ENCODE measurements around the gene CCPG1.

The CCPG1 gene

DNA sequence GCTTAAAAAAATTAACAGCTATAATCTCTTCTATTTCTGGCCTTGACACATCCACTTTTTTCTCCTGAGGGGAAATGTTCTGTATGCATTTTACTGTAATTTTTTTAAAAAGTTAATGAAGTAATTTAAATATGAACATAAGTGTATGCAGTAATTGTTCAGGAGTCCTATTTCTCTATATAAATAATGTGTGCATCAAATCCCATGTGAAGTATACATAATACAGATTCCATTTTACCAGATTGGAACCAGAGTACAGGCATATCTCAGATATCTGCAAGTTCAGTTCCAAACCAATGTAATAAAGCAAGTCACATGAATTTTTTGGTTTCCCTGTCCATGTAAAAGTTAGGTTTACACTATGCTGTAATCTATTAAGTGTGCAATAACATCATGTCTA, 26.6 kb downstream of the CCPG1 start:
- no peaks in the 10 kb centered on the region; the same call in 1 of the 2 replicates for H3K36me3 ChIP-seq
- TF ChIP-seq CTCF (IDR thresholded peaks at IDR 0.05; ENCODE audit: low read depth, low read length): no peak

DNA sequence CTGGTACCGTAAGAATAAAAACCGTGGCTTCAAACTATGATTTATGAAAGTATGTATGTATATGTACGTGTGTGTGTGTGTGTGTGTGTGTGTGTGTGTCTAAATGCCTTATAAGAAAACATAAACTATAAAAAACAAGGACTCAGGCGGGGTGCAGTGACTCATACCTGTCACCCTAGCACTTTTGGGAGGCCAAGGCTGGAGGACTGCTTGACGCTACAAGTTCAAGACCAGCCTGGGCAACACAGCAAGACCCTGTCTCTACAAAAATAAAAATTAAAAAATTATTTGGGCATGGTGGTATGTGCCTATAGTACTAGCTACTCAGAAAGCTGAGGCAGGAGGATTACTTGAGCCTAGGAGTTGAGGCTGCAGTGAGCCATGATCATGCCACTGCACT, 29.1 kb downstream of the CCPG1 start:
- TF ChIP-seq CTCF (IDR thresholded peaks at IDR 0.05; ENCODE audit: low read depth, low read length): no peak
- H3K36me3 ChIP-seq: no peaks in the 10 kb centered on the region; the same call in 1 of the 2 replicates
- no peak for DNase-seq

More for the DNA sequence above, 26.6 kb downstream of the CCPG1 start:
- no peaks in the 10 kb centered on the region for H3K4me1 ChIP-seq
- DNase-seq: no peak
- no peak overlapping the region for H3K4me3 ChIP-seq (ENCODE audit: low read depth, low read length)
- H3K9me3 ChIP-seq: no peaks in the 10 kb centered on the region
- no peaks in the 10 kb centered on the region for H3K27me3 ChIP-seq

GRCh38 chr15:55372701-55373440, 35.3 kb downstream of the CCPG1 start:
- TF ChIP-seq CTCF (IDR thresholded peaks at IDR 0.05; ENCODE audit: low read depth, low read length): no peak
- no peaks in the 10 kb centered on the region for H3K27me3 ChIP-seq
- no peaks in the 10 kb centered on the region for H3K36me3 ChIP-seq
- no peak for DNase-seq
- no peaks in the 10 kb centered on the region for H3K4me1 ChIP-seq
- H3K9me3 ChIP-seq: no peaks in the 10 kb centered on the region
- no peak overlapping the region for H3K4me3 ChIP-seq (ENCODE audit: low read depth, low read length)

More for the DNA sequence above, 29.1 kb downstream of the CCPG1 start:
- Histone ChIP-seq H3K9me3 (no peaks in the 10 kb centered on the region), H3K27me3 (no peaks in the 10 kb centered on the region), H3K4me1 (no peaks in the 10 kb centered on the region), H3K4me3 (ENCODE audit: low read depth, low read length) (no peak overlapping the region)

- Histone ChIP-seq H3K9me3 (no peaks in the 10 kb centered on the region), H3K27me3 (no peaks in the 10 kb centered on the region), H3K36me3 (no peaks in the 10 kb centered on the region), H3K4me1 (no peaks in the 10 kb centered on the region), H3K4me3 (ENCODE audit: low read depth, low read length) (no peak overlapping the region)
- DNase-seq: no peak
- TF ChIP-seq CTCF (IDR thresholded peaks at IDR 0.05; ENCODE audit: low read depth, low read length): no peak
Observed at GRCh38 chr15:55366981-55367380, 41.2 kb downstream of the CCPG1 start.

- Histone ChIP-seq H3K9me3 (no peaks in the 10 kb centered on the region), H3K27me3 (no peaks in the 10 kb centered on the region)
- TF ChIP-seq CTCF (IDR thresholded peaks at IDR 0.05; ENCODE audit: low read depth, low read length): no peak
Observed at GRCh38 chr15:55362641-55363040, 45.5 kb downstream of the CCPG1 start.

DNA sequence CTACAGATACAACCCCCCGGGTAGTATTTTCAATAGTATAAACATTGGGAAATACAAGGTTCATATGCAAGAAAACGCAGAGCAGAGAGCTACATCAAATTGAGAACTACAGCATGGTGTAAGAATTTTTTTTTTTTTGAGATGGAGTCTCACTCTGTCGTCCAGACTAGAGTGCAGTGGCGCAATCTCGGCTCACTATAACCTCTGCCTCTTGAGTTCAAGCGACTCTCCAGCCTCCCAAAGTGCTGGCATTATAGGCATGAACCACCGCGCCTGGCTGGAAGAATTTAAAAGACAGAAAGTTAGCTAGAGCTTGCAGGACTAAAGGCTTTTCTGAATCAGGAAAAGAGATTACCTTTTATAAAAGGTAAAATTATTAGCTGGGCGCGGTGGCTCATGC, 47.1 kb downstream of the CCPG1 start:
- no peaks in the 10 kb centered on the region for H3K27me3 ChIP-seq
- no peak for TF ChIP-seq CTCF (IDR thresholded peaks at IDR 0.05; ENCODE audit: low read depth, low read length)
- DNase-seq: no peak
- peaks cover 11% of the 10 kb centered on the region for H3K4me1 ChIP-seq
- H3K4me3 ChIP-seq (ENCODE audit: low read depth, low read length): no peak overlapping the region
- H3K9me3 ChIP-seq: no peaks in the 10 kb centered on the region
- H3K36me3 ChIP-seq: no peaks in the 10 kb centered on the region

More at GRCh38 chr15:55362641-55363040, 45.5 kb downstream of the CCPG1 start:
- Histone ChIP-seq H3K36me3 (no peaks in the 10 kb centered on the region), H3K4me1 (peaks cover 5% of the 10 kb centered on the region), H3K4me3 (ENCODE audit: low read depth, low read length) (no peak overlapping the region)
- no peak for DNase-seq

All from BE2C (cell line).